Measurements from ENCODE around the gene MAN2B1.
"Not testable (repeated sequence)": the region's sequence is repeated elsewhere in the genome, so short reads cannot be mapped to it uniquely, and the experiment has no call there.

Gene MAN2B1

DNA sequence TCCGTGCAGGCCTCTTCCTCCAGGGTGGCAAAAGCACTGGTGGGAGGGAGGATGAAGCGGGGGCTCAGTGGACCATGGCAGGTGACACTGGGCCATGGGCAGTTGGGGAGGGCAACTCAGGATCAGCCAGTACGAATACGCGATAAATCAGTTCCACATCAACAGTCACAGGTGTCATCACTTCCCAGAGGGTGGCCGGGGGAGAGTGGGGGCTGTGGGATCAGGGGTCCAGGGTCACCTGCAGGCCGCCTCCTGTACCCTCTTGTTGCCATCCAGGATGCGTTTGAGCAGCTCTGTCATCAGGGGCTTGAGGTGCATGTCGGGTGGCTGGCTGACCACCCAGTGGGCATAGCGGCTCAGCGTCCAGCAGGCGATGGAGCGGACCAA lies 39.8 kb upstream of the MAN2B1 start:
- no peak for TF ChIP-seq CTCF (IDR thresholded peaks at IDR 0.05; ENCODE audit: control extremely low read depth, extremely low read depth, low read depth, missing control alignments)
- ChIA-PET CTCF (interaction anchor here (1.1 kb wide), 1 partner anchor 51 kb away, joined by 3 read pairs; no protein-coding TSS in a partner anchor), POLR2A (no interaction called here)
- no peak for DNase-seq (ENCODE audit: extremely low spot score)

GRCh38 chr19:12705654-12706331 lies 39.3 kb upstream of the MAN2B1 start:
- ChIA-PET CTCF (interaction anchor here (1.1 kb wide), 1 partner anchor 52 kb away, joined by 3 read pairs; no protein-coding TSS in a partner anchor), POLR2A (no interaction called here)
- TF ChIP-seq CTCF (IDR thresholded peaks at IDR 0.05; ENCODE audit: control extremely low read depth, extremely low read depth, low read depth, missing control alignments), result no peak
- no peak for DNase-seq (ENCODE audit: extremely low spot score)

DNA sequence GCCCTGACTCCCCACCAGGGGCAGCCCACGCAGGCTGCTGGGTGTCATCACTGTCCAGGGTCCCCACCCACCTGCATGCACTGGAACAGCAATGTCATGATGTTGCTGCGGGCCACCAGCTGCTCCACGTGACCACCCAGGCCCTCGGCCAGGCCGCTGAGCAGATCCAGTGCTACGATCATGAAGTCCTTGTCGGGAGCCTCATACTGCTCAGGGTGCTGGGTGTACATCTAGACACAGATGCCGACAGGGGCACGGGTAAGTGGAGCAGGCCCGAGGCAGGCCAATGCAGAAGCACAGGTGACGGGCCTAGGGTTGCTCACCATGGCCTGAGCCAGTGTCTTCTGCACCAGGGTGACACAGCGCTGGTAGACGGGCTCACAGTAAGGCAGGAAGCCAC lies 38.6 kb upstream of the MAN2B1 start:
- no peak for DNase-seq (ENCODE audit: extremely low spot score)
- no peak for TF ChIP-seq CTCF (IDR thresholded peaks at IDR 0.05; ENCODE audit: control extremely low read depth, extremely low read depth, low read depth, missing control alignments)
- ChIA-PET POLR2A (no interaction called here), CTCF (no interaction called here)

- ChIA-PET POLR2A (no interaction called here), CTCF (interaction anchor here (0.7 to 1.1 kb wide), 5 partner anchors 11 to 145 kb away, joined by 3 to 4 read pairs (median 3); no protein-coding TSS in a partner anchor)
- TF ChIP-seq CTCF (IDR thresholded peaks at IDR 0.05; ENCODE audit: control extremely low read depth, extremely low read depth, low read depth, missing control alignments), result no peak
- DNase-seq (ENCODE audit: extremely low spot score), result no peak
These were observed 36.5 kb upstream of the MAN2B1 start for GRCh38 chr19:12703046-12703445.

DNA sequence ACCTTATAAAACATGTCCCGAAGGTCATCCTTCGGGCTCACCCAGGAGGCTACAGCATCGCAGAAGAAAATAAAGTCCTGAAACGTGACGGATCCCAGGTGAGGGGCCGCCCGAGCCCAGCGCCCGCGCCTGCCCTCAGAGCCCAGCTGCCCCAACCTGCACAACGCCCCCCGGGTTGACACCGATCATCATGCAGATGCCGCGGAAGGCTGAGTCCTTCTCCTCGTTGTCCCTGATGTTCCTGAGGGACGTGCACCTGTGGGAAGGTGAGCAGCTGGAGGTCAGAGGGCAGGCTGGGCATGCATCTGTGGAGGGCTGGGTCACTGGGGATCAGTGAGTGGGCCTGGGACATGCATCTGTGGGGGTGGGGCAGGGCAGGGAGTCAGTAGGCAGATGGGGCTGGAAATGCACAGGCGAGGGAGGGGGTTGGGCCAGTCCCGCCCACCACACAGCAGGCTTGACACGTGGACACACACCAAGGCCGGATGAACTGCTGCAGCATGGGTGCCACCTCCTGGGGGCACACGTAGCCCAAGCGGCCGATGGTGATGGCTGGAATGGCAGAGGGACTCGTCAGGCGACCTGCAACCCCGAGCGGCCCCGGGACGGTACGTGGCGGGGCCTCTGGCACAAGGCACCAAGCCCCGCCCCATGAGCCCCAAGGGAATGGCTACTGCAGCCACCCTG lies 35.2 kb upstream of the MAN2B1 start:
- CTCF ChIA-PET, result no interaction called here
- POLR2A ChIA-PET, result no interaction called here
- no peak for TF ChIP-seq CTCF (IDR thresholded peaks at IDR 0.05; ENCODE audit: control extremely low read depth, extremely low read depth, low read depth, missing control alignments)
- no peak for DNase-seq (ENCODE audit: extremely low spot score)

GRCh38 chr19:12698138-12698537 lies 31.6 kb upstream of the MAN2B1 start:
- DNase-seq (ENCODE audit: extremely low spot score), result no peak
- POLR2A ChIA-PET, result no interaction called here
- CTCF ChIA-PET, result interaction anchor here (1.0 kb wide), 2 partner anchors 26 to 27 kb away, joined by 3 read pairs; no protein-coding TSS in a partner anchor
- TF ChIP-seq CTCF (IDR thresholded peaks at IDR 0.05; ENCODE audit: control extremely low read depth, extremely low read depth, low read depth, missing control alignments), result no peak

GRCh38 chr19:12697425-12697824 lies 30.9 kb upstream of the MAN2B1 start:
- DNase-seq (ENCODE audit: extremely low spot score), result not testable (repeated sequence)
- ChIA-PET CTCF (interaction anchor here (1.0 kb wide), 1 partner anchor 26 kb away, joined by 3 read pairs; no protein-coding TSS in a partner anchor), POLR2A (interaction anchor here (0.5 kb wide), 1 partner anchor 15 kb away, joined by 5 read pairs; no protein-coding TSS in a partner anchor)
